ENCODE results near the gene ZSCAN5B.
A peak's percentile ranks its signal among the peaks of the same experiment; 100 is the strongest.
"Not testable (repeated sequence)": the region's sequence is repeated elsewhere in the genome, so short reads cannot be mapped to it uniquely, and the experiment has no call there.

The ZSCAN5B gene

DNA sequence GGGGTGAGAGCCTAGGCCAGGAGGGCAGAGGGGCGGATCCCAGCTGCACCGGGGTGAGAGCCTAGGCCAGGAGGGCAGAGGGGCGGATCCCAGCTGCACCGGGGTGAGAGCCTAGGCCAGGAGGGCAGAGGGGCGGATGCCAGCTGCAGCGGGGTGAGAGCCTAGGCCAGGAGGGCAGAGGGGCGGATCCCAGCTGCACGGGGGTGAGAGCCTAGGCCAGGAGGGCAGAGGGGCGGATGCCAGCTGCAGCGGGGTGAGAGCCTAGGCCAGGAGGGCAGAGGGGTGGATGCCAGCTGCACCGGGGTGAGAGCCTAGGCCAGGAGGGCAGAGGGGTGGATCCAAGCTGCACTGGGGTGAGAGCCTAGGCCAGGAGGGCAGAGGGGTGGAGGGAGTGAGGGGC, 21.3 kb downstream of the ZSCAN5B start:
- DNase-seq (ENCODE audit: low read depth), result not testable (repeated sequence)

DNA sequence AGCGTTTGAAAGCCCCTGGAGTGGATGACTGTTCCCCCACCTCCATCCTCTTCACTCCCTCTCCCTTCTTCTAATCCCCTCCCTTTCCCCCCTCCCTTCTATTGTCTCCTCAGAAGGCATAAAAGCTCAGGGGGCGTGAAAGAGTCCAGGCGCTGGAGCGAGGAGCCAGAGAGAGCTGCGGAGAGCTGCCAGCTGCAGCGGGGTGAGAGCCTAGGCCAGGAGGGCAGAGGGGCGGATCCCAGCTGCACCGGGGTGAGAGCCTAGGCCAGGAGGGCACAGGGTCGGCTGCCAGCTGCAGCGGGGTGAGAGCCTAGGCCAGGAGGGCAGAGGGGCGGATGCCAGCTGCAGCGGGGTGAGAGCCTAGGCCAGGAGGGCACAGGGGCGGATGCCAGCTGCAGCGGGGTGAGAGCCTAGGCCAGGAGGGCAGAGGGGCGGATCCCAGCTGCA, 21.7 kb downstream of the ZSCAN5B start, which contains the start of gene GALP:
TSS of gene GALP (plus strand) at position 148 of the 447 bp plus-strand sequence. CDS start 1,101 bp downstream, outside the sequence.
- DNase-seq (ENCODE audit: low read depth), result not testable (repeated sequence)

DNA sequence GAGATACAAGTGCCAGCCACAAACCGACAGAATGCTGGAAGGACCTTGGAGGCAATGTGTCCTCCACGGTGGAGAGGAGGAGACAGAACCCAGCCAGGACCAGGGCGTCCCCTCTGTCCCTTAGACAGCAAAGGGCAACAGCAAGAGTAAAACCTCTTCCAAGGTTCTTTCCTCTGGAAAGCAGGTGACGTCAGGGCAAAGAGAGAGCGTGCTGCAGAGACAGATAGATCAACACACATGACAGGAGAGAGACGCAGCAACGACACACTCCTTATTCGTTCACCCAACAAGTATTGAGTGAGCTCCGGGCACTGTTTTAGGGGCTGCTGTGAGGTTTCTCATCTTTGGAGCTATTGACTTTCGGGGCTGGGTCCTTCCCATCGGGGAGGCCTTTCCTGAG, 23.0 kb downstream of the ZSCAN5B start:
- no peak for DNase-seq (ENCODE audit: low read depth)

DNA sequence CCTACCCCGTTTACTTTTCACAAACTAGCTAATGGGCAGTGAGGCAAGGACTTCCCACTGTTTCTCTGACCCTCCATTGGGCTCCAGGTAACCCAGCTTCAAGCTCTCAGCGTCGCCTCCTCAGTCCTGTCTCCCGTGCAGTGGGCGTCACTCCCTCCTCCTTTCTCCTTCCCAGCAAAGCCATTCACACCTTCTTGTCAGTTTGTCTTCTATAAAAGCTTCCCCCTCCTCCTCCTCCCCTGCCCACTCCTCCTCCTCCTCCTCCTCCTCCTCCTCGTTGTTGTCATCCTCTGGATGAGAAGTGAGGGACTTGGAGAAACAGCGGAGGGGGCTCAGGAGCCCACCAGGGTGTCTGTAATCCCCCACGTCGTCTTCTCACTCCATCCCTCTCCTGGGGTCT, 23.5 kb downstream of the ZSCAN5B start:
- no peak for DNase-seq (ENCODE audit: low read depth)

DNA sequence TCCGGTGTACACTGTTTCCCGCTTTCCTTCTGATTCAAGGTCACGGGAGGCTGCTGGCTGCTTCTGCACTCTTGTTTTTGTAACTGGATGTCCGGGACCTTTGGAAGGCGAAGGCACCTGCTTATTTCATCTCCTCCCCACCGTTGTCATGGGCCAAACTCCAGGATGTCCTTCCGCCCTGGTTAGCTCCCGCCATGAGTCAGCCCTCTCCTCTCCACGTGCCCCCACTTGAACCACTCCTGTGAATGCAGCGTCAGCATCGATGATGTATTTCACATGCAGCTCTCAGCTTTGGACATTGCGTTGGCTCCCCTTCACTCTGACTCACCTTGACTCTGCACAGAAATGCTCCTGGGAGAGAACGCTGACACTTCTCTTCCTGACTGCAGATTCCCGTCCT, 27.3 kb downstream of the ZSCAN5B start:
- peak; percentile 7 for DNase-seq (ENCODE audit: low read depth)

DNA sequence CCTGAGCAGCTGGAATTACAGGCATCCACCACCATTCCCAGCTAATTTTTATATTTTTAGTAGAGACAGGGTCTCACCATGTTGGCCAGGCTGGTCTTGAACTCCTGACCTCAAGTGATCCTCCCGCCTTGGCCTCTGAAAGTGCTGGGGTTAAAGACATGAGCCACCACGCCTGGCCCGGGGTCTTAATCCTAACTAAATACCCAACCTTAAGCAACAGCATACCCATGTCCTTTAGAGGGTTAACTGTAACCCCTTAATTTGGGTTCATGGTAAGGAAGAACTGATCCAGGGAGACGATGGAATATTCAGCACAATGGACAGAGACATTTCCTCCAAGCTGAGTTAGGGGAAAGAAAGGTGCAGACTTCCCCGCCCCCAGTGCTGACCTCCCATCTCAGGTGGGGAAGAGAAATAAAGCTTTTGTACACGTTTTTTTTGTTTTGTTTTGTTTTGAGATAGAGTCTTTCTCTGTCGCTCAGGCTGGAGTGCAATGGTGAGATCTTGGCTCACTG, 30.5 kb downstream of the ZSCAN5B start:
- DNase-seq (ENCODE audit: low read depth), result no peak

DNA sequence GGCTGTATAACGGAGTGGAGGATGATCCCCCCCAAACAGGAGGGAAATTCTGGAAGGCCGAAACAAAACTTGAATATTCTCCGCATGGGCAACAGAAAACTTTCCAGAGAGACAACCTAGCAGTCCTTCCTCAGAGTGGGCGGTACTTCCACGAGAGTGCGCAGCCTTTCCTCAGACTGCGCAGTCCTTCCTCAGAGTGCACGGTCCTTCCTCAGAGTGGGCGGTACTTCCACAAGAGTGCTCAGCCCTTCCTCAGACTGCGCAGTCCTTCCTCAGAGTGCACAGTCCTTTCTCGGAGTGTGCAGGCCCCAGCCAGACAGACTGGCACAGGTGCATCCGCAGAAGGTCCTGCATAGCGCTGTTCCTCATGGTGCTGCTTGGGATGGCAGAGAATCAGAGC, 34.5 kb downstream of the ZSCAN5B start:
- no peak for DNase-seq (ENCODE audit: low read depth)

DNA sequence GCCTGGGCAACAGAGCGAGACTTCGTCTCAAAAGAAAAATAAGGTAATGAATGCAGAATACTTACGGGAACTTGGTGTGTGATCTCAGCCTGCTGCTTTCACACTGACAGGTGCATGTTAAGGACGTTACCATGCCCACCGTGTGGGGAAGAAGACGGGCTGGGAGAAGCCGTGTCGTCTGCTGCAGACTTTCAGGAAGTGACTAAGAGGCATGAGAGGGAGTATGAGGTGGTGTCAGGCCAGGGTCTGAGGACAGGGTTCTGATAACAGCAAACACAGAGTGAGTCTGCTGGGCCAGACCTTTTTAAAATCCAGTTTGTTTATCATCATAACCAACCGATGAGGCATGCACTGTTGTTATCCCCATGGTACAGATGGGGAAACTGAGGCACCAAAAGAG, 35.3 kb downstream of the ZSCAN5B start:
- DNase-seq (ENCODE audit: low read depth), result no peak

DNA sequence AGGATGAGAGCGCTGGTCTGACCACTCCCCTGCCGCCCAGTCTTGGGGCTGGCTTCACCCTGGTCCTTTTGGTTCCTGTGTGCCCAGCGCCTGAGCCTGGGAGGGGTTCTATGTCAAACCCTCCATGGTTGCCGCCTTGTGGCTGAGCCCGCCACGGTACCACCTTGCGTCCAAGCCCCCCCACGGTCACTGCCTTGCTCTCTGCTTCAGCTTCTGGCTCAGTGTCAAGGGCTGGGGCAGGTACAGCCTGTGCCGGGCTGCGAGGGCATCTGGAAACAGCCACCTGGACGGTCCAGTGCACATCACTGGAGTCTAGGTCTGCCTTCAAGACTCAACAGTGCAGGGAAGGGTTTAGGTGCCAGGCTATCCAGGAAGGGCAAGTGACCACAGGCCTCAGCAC, 36.0 kb downstream of the ZSCAN5B start:
- DNase-seq (ENCODE audit: low read depth), result no peak

DNA sequence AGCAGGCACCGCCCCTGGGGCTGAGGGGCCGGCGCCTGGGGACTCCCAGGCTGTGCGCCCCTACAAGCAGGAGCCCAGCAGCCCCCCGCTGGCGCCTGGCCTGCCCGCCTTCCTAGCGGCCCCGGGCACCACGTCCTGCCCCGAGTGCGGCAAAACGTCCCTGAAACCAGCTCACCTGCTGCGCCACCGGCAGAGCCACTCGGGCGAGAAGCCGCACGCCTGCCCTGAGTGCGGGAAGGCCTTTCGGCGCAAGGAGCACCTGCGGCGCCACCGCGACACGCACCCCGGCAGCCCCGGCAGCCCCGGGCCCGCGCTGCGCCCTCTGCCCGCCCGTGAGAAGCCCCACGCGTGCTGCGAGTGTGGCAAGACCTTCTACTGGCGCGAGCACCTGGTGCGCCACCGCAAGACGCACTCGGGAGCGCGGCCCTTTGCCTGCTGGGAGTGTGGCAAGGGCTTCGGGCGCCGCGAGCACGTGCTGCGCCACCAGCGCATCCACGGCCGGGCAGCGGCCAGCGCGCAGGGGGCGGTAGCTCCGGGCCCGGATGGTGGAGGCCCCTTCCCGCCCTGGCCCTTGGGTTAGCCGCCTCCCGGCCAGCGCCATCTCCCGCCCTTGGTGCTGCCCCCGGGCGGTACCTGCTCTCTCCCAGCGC, 37.8 kb downstream of the ZSCAN5B start:
- DNase-seq (ENCODE audit: low read depth), result no peak

DNA sequence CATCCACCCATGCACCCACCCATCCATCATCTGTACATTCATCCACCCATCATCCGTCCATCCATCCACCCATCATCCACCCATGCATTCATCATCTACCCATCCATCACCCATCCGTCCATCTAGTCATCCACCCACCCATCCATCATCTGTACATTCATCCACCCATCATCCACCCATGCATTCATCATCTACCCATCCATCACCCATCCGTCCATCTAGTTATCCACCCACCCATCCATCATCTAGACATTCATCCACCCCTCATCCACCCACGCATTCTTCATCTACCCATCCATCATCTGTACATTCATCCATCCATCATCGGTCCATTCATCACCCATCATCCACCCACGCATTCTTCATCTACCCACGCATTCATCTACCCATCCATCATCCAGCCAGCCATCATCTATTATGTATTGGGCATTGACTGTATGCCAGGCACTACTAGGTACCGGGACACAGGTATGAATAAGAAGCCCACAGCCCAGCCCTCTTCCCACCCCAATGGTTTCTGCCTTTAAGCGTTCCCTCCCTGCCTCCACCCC, 38.5 kb downstream of the ZSCAN5B start:
- no peak for DNase-seq (ENCODE audit: low read depth)

DNA sequence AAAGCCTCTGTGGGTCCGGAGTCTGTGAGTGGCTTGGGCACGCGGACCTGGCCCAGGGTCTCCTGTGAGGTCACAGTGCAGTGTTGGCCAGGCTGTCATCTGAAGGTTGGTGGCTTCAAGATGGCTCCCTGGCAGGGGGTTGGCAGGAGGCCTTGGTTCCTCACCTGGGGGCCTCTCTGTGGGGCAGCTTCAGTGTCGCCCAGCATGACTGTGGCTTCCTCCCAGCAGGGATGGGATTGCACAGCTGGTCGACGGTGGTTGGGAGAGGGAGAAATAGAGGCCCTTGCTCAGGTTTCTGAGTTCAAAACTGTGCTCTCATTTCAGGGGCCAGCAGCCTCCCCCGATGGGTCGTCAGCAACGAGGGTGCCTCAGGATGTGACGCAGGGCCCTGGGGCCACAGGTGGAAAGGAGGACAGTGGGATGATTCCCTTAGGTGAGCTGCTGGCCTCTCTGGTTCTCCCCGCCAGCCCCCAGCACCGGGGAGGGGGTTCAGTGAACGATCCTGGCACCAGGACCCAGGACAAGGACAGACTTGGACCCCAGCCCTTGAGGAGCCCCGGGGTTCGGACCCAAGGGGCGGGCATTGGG, 39.3 kb downstream of the ZSCAN5B start:
- no peak for DNase-seq (ENCODE audit: low read depth)

DNA sequence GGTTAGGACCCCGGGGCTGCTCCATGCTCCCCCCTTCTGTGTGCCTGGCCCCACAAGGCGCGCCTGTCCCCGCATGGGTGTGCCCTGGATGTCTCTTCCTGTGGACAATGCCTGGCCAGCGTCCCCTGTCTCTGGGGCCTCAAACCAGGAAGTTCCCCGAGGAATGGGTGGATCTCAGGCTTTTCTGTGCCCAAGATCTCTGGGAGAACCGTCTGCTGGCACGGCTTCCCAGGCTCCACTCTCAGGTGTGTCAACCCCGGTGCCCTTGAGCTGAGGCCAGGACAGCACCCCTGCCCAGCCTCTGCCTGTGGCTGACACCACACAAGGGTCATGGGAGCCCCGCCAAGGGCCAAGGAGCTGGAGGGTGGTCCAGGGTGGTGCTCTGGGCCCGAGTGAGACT, 40.8 kb downstream of the ZSCAN5B start:
- DNase-seq (ENCODE audit: low read depth), result no peak

DNA sequence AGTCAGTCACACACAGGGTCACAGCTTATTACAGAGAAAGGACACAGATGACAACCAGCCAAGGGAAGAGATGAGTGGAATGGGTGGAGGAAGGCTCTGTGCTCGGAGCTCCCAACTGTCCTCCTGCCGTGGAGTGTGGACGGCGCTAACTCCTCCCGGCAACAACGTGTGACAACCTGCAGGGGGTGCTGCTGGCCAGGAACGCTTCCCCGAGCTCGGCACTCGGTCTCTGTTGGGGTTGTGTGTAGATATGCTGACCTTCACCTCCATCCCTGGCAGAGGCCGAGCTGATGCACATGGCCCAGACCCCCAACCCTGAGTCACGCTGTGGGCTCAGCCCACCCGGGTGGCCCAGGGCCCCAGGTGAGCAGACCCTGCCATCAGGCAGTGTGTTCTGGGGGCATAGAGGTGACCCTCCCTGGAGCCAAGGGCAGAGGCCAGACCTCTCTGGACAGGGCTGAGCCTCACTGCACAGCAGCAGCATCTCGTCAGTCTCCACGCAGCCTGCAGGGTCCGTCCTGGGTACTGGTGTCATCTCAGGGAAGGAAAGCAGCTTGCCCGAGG, 42.4 kb downstream of the ZSCAN5B start:
- DNase-seq (ENCODE audit: low read depth), result no peak

DNA sequence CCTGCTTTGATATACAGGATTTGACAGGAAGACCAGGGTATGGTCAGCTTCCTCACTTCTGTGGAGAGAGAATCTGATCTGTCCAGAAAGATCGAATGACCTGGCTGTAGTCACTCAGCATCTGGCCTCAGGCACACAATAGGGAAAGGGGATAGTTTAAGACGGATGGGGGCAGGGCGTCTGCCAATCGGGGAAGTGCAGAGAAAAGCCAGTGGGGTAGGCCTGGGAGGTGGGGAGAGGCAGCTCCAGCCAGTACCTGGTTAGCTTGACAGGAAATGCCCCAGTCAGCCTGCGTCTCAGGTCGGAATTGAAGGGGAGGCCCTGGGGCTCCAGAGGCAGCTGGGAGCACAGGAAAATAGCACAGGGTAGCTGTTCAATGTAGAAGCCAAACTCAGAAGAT, 44.1 kb downstream of the ZSCAN5B start:
- no peak for DNase-seq (ENCODE audit: low read depth)

DNA sequence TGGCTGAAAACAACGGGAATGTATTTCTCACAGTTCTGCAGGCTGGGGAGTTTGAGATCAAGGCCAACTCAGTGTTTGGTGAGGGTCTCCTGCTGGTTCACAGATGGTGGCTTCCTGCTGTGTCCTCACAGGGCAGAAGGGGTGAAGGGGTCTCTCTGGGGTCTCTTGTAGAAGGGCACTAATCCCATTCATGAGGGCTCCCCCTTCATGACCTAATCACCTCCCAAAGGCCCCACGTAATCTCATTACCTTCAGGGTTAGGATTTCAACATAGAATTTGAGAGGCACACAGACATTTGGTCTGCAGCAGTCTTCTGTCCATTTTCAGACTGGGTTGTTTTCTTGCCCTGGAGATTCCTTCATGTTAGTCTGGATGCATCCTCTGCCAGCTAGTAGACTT, 44.9 kb downstream of the ZSCAN5B start:
- DNase-seq (ENCODE audit: low read depth), result no peak

DNA sequence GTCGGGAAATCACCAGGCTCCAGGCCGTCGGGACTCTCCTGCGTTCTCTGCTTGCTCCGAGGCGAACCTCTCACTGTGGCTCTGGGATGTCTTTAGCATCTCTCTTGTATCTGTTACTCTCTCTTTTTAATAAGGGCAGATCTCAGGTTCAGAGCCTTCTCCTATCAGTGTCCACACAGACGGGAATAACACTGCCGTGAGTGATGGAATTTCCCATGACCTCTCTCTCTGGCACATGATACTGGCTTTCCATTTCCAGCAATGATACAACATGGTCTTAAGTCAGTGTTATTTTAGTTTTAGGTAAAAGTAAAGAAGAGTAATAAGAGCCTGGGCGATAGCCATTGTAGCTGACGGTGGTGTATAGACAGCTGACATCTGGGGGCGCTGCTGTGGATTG, 47.2 kb downstream of the ZSCAN5B start:
- DNase-seq (ENCODE audit: low read depth), result no peak

DNA sequence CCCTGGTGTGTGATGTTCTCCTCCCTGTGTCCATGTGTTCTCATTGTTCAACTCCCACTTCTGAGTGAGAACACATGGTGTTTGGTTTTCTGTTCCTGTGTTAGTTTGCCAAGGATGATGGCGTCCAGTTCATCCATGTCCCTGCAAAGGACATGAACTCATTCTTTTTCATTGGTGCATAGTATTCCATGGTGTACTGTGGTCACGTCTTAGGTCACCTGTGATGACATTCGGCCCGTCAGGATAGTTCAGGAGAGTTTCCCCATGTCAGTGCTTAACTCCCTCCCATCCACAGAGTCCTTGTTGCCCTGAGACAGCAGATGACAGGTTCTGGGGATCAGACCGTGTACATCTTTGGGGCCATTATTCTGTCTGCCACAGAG, 47.9 kb downstream of the ZSCAN5B start:
- DNase-seq (ENCODE audit: low read depth), result no peak

DNA sequence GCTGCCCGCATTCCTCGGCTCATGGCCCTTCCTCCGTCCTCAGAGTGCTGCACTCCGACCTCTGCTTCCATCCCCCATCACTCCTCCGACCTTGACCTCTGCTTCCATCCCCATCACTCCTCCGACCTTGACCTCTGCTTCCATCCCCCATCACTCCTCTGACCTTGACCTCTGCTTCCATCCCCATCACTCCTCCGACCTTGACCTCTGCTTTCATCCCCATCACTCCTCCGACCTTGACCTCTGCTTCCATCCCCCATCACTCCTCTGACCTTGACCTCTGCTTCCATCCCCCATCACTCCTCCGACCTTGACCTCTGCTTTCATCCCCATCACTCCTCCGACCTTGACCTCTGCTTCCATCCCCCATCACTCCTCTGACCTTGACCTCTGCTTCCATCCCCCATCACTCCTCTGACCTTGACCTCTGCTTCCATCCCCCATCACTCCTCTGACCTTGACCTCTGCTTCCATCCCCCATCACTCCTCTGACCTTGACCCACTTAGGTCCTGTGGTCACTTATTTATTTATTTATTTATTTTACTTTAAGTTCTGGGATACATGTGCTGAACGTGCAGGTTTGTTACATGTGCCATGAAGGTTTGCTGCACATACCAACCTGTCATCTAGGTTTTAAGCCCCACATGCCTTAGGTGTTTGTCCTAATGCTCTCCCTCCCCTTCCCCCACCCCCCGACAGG, 48.5 kb downstream of the ZSCAN5B start:
- not testable (repeated sequence) for DNase-seq (ENCODE audit: low read depth)

DNA sequence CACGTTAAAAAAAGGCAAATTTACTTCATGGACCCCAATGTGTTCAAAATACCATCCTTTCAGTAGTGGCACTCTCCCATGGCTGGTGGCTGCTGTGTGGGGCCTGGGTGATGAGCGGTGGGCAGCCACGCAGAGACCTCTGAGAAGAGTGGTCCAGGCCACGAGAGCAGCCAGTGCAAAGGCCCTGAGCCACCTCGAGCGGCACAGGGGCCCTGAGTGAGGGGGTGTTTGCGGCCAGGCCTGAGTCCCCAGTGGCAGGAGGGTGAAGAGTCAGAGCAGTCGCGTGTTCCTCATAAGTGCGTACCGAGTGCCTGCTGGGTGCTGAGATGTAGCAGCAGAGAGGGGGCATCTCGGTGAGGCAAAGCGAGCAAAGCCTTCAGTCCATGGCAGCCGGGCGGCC, 49.5 kb downstream of the ZSCAN5B start:
- no peak for DNase-seq (ENCODE audit: low read depth)

DNA sequence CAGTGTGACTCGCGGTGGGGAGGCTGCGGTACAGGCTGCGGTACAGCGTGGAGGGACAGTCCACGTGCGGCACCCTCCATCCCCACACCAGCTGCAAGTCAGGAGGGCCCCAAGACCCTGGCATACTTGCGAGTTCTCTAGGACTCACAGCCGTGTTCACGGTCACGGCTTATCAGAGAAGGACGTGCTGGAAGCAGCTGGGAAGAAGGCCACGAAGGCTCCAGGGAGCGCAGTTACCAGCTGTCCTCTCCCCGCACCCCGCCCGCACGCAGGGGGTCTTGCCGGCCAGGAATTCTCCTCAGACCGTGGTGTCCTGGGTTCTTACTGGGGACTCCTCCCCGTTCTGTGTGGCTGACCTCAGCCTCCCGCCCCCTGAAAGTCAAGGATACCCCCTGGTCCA, 50.3 kb downstream of the ZSCAN5B start:
- no peak for DNase-seq (ENCODE audit: low read depth)

DNA sequence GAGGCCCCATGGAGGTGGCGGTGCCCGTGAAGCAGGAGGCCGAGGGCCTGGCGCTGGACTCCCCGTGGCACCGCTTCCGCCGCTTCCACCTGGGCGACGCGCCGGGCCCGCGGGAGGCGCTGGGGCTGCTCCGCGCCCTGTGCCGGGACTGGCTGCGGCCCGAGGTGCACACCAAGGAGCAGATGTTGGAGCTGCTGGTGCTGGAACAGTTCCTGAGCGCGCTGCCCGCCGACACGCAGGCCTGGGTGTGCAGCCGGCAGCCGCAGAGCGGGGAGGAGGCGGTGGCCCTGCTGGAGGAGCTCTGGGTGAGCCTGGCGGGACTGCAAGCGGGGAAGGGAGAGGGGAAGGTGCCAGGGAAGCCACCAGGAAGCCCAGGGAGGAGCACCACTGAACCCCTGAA, 50.7 kb downstream of the ZSCAN5B start:
- DNase-seq (ENCODE audit: low read depth), result no peak

DNA sequence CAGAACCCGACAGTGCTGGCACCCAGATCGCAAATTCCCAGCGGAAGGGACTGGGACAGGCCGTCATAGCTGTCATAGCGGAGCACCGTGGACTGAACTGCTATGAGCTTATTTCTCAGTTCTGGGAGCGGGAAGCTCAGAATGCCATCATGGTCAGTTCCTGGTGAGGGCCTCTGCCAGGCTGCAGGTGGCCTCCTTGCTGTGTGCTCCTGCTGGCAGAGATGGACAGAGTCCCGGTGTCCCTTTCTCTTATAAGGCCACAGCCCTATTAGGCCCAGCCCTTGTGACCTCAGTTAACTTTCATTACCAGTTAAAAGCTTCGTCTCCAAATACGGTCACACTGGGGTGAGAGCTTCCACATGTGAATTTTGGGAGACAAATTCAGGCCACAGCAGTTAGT, 51.9 kb downstream of the ZSCAN5B start:
- DNase-seq (ENCODE audit: low read depth), result no peak
